Esophagus squamous epithelium (tissue), 4 donors: ENCODE measurements around the gene ANKRD44.

Experiments
- CTCF ChIP-seq, 6 experiments: fragments of 450-650 bp in 4 of 6; fragments of 200-600 bp in 2 of 6; sonication (generic) in 2 of 6; IDR thresholded peaks; one replicate each; pipeline ENCODE4 v1.5.1; 2016 to 2019; ENCODE audit warnings: antibody characterized with exemption in 6 of 6, mild to moderate bottlenecking in 4 of 6, moderate library complexity in 4 of 6
- POLR2A ChIP-seq, 4 donors: fragments of 450-650 bp; IDR thresholded peaks; one replicate each; pipeline ENCODE4 v1.6.1; 2017; ENCODE audit warnings: antibody characterized with exemption in 4 of 4, mild to moderate bottlenecking in 4 of 4, moderate library complexity in 3 of 4

GRCh38 chr2:197315371-197315770 is 4.8 kb upstream of the ANKRD44 start:
- TF ChIP-seq CTCF (IDR thresholded peaks at IDR 0.05) (no peak), POLR2A (IDR thresholded peaks at IDR 0.05) (no peak)
